ENCODE measurements around the gene GPC5. TPM values are rescaled to one million over a fixed set of nuclear protein-coding genes. Genes with fewer than 3 reads are reported as not detected.

GPC5 gene
- total and polyA plus RNA-seq, 9 donors = 0.10 to 1.5 (median 0.38) TPM

GRCh38 chr13:92842145-92842544, 1443.7 kb downstream of the GPC5 start:
- Histone ChIP-seq H3K4me3 (no peak overlapping the region), H3K9me3 (no peaks in the 10 kb centered on the region), H3K4me1 (ENCODE audit: insufficient read depth) (no peaks in the 10 kb centered on the region), H3K27ac (no peak overlapping the region), H3K36me3 (no peaks in the 10 kb centered on the region), H3K27me3 (no peaks in the 10 kb centered on the region)
- intact Hi-C loops (cut with DNase I) = no loop called here
- no peak for TF ChIP-seq POLR2A (IDR thresholded peaks at IDR 0.05)
- no peak for TF ChIP-seq CTCF (IDR thresholded peaks at IDR 0.05)
- TF ChIP-seq EP300 (IDR thresholded peaks at IDR 0.05) = no peak
- 52 to 57% (median 57%) methylated on average over 2 of the region's 2 CpGs for WGBS, 3 donors
- no peak for DNase-seq

- Histone ChIP-seq H3K36me3 (no peaks in the 10 kb centered on the region), H3K9me3 (no peaks in the 10 kb centered on the region), H3K27me3 (no peaks in the 10 kb centered on the region), H3K4me1 (ENCODE audit: insufficient read depth) (no peaks in the 10 kb centered on the region), H3K27ac (no peak overlapping the region), H3K4me3 (no peak overlapping the region)
- 10 to 20% (median 17%) methylated on average over 4 of the region's 4 CpGs for WGBS, 3 donors
- DNase-seq = no peak
- intact Hi-C loops (cut with DNase I) = no loop called here
- TF ChIP-seq CTCF (IDR thresholded peaks at IDR 0.05) (no peak), EP300 (IDR thresholded peaks at IDR 0.05) (no peak), POLR2A (IDR thresholded peaks at IDR 0.05) (no peak)
Measured at GRCh38 chr13:92843549-92843948, 1445.1 kb downstream of the GPC5 start.

- H3K4me1 ChIP-seq (ENCODE audit: insufficient read depth) = no peaks in the 10 kb centered on the region
- no peak overlapping the region for H3K4me3 ChIP-seq
- TF ChIP-seq POLR2A (IDR thresholded peaks at IDR 0.05) = no peak
- TF ChIP-seq CTCF (IDR thresholded peaks at IDR 0.05) = no peak
- TF ChIP-seq EP300 (IDR thresholded peaks at IDR 0.05) = no peak
- no peak for DNase-seq
- no peaks in the 10 kb centered on the region for H3K9me3 ChIP-seq
- H3K27me3 ChIP-seq = no peaks in the 10 kb centered on the region
- intact Hi-C loops (cut with DNase I) = no loop called here
- no peaks in the 10 kb centered on the region for H3K36me3 ChIP-seq
- H3K27ac ChIP-seq = no peak overlapping the region
Measured at GRCh38 chr13:92849381-92849780, 1451.0 kb downstream of the GPC5 start.

GRCh38 chr13:92864584-92865284, 1466.3 kb downstream of the GPC5 start:
- Histone ChIP-seq H3K27ac (no peak overlapping the region), H3K9me3 (no peaks in the 10 kb centered on the region), H3K36me3 (no peaks in the 10 kb centered on the region), H3K27me3 (peaks cover 3% of the 10 kb centered on the region), H3K4me3 (no peak overlapping the region), H3K4me1 (ENCODE audit: insufficient read depth) (no peaks in the 10 kb centered on the region)
- DNase-seq = no peak
- WGBS, 3 donors = 87 to 91% (median 90%) methylated on average over 6 of the region's 6 CpGs
- TF ChIP-seq EP300 (IDR thresholded peaks at IDR 0.05) (no peak), CTCF (IDR thresholded peaks at IDR 0.05) (no peak), POLR2A (IDR thresholded peaks at IDR 0.05) (no peak)
- intact Hi-C loops (cut with DNase I) = no loop called here

Data from ovary (tissue), 9 donors.